K562 (cell line): ENCODE measurements around the gene DCLK2. TPM values are rescaled to one million over a fixed set of nuclear protein-coding genes. Genes with fewer than 3 reads are reported as not detected.

Experiments used
- ATAC-seq: fragments of 200-7000 bp; cut with Tn5 transposase; 3 replicates; pipeline ENCODE4 v1.9.1; 2020; ENCODE audit warnings: moderate library complexity
- BruUV-seq: library from RNA; stranded (reverse); fragments of 400-500 nt; replicated peaks from 2 replicates; lab custom pipeline; 2021; lab: Mats Ljungman, UMichigan
- CTCF ChIA-PET: fragments of 300-600 bp; formaldehyde crosslinking; extraction: SDS; loops from one replicate; lab custom pipeline; 2021; ENCODE audit warnings: low intra/inter-chr PET ratio; lab: Yijun Ruan, JAX
- POLR2A ChIA-PET: fragments of 300-600, 350-650 bp; sonication (Branson Sonifier 250); formaldehyde crosslinking; extraction: SDS; loops from one replicate; lab custom pipeline; 2021; ENCODE audit warnings: antibody characterized with exemption, inconsistent platforms; lab: Yijun Ruan, JAX
- DNase-seq, 4 experiments: peaks; one replicate each; pipeline versions ENCODE4 v3.0.0 to v3.0.0-alpha.2; 2011 to 2018; ENCODE audit warnings: low spot score in 3 of 4, mixed read lengths in 3 of 4; ENCODE audit errors: extremely low read depth in 1 of 4
- FAIRE-seq: peaks from 2 replicates; lab custom pipeline; 2011; peaks lifted over from hg19 to GRCh38; lab: Jason Lieb, UNC
- H2AFZ ChIP-seq: 2 replicates; pipeline ENCODE4 v1.6.0; 2011; ENCODE audit warnings: low read depth, low read length, control low read depth, inconsistent platforms
- H3K27ac ChIP-seq: fragments of 200-600 bp; 3 replicates; pipeline ENCODE4 v1.8.0; 2011; ENCODE audit warnings: low read depth, mild to moderate bottlenecking, control low read depth, inconsistent platforms, low read length, moderate library complexity, mixed read lengths; ENCODE audit errors: extremely low read depth
- H3K27me3 ChIP-seq, 2 experiments: fragments of 300-600 bp in 1 of 2; 2 replicates in 1 of 2; 3 replicates in 1 of 2; pipeline versions ENCODE4 v1.6.0 to v1.8.0; 2011; ENCODE audit warnings: inconsistent platforms in 2 of 2, low read length in 2 of 2, mild to moderate bottlenecking in 1 of 2, mixed read lengths in 1 of 2, moderate library complexity in 1 of 2; ENCODE audit not compliant: control insufficient read depth in 2 of 2, insufficient read depth in 2 of 2
- H3K36me3 ChIP-seq: fragments of 300-600 bp; 3 replicates; pipeline ENCODE4 v1.8.0; 2011; ENCODE audit warnings: mild to moderate bottlenecking, low read length, inconsistent platforms; ENCODE audit not compliant: control insufficient read depth, insufficient read depth
- H3K4me1 ChIP-seq, 2 experiments: fragments of 200-600 bp in 1 of 2; replicated peaks in 1 of 2; 2 replicates in 1 of 2; 3 replicates in 1 of 2; pipeline versions ENCODE4 v1.5.1 to v1.8.0; 2011; ENCODE audit warnings: inconsistent platforms in 2 of 2, low read length in 2 of 2, mild to moderate bottlenecking in 1 of 2, mixed read lengths in 1 of 2, moderate library complexity in 1 of 2; ENCODE audit not compliant: control insufficient read depth in 2 of 2, insufficient read depth in 2 of 2
- H3K4me2 ChIP-seq: 2 replicates; pipeline ENCODE4 v1.6.1; 2011; ENCODE audit warnings: low read length, control low read depth, inconsistent platforms, mixed read lengths; ENCODE audit not compliant: insufficient read depth
- H3K4me3 ChIP-seq: fragments of 200-600 bp; sonication (generic), shearing (Covaris generic); 2 replicates; pipeline ENCODE4 v1.5.1; 2016; ENCODE audit warnings: control low read depth, inconsistent platforms
- H3K79me2 ChIP-seq: fragments of 200-600 bp; 3 replicates; pipeline ENCODE4 v1.8.0; 2011; ENCODE audit warnings: low read length, inconsistent platforms; ENCODE audit not compliant: control insufficient read depth, insufficient read depth
- H3K9ac ChIP-seq, 2 experiments: 2 replicates each; pipeline versions ENCODE4 v1.6.0 to v1.6.1; 2011; ENCODE audit warnings: low read depth in 2 of 2, low read length in 2 of 2, control low read depth in 1 of 2, inconsistent platforms in 1 of 2, mild to moderate bottlenecking in 1 of 2, mixed read lengths in 1 of 2; ENCODE audit not compliant: insufficient read depth in 1 of 2
- H3K9me1 ChIP-seq: one replicate; pipeline ENCODE4 v1.6.0; 2011; ENCODE audit warnings: inconsistent platforms, mild to moderate bottlenecking, low read length, moderate library complexity; ENCODE audit not compliant: control insufficient read depth, insufficient read depth
- H3K9me3 ChIP-seq: replicated peaks from 2 replicates; pipeline ENCODE4 v1.5.1; 2011; ENCODE audit warnings: low read depth, low read length, inconsistent platforms; ENCODE audit not compliant: control insufficient read depth, insufficient read depth
- H4K20me1 ChIP-seq: replicated peaks from 2 replicates; pipeline ENCODE4 v1.6.1; 2011; ENCODE audit warnings: low read length, inconsistent platforms, mixed read lengths; ENCODE audit not compliant: control insufficient read depth, insufficient read depth
- ILF3 ChIP-seq: fragments of 450-650 bp; IDR thresholded peaks from 2 replicates; pipeline ENCODE4 v1.6.1; 2018; ENCODE audit warnings: antibody characterized with exemption, mild to moderate bottlenecking, moderate library complexity, borderline replicate concordance
- KAT7 ChIP-seq: sonication (generic); formaldehyde crosslinking; IDR thresholded peaks from 2 replicates; pipeline ENCODE4 v1.8.0; 2022; ENCODE audit warnings: missing genetic modification reagents, mild to moderate bottlenecking, borderline replicate concordance
- MAZ ChIP-seq, 2 experiments: fragments of 450-650 bp in 1 of 2; sonication (generic) in 1 of 2; formaldehyde crosslinking; IDR thresholded peaks in 1 of 2; conservative IDR thresholded peaks in 1 of 2; 2 replicates each; pipeline versions ENCODE4 v1.4.0 to v1.5.0; 2020; ENCODE audit warnings: mild to moderate bottlenecking in 1 of 2, missing genetic modification reagents in 1 of 2
- MEIS2 ChIP-seq: fragments of 450-650 bp; IDR thresholded peaks from 2 replicates; pipeline ENCODE4 v1.6.1; 2014; ENCODE audit warnings: mild to moderate bottlenecking; ENCODE audit not compliant: partially characterized antibody
- NR4A1 ChIP-seq, 2 experiments: fragments of 250-450 bp in 1 of 2; fragments of 450-650 bp in 1 of 2; sonication (Bioruptor Pico) in 1 of 2; IDR thresholded peaks; 2 replicates each; pipeline versions ENCODE4 v1.4.0 to v1.6.1; 2016 to 2020; ENCODE audit warnings: mild to moderate bottlenecking in 2 of 2, missing compliant biosample characterization in 1 of 2, missing genetic modification characterization in 1 of 2, moderate library complexity in 1 of 2
- PHTF2 ChIP-seq: fragments of 250-450 bp; sonication (Bioruptor Pico); IDR thresholded peaks from 2 replicates; pipeline ENCODE4 v1.5.0; 2021; ENCODE audit warnings: mild to moderate bottlenecking
- SAP30 ChIP-seq: fragments of 200-600 bp; sonication (generic); IDR thresholded peaks from 2 replicates; pipeline ENCODE4 v1.6.1; 2012; ENCODE audit warnings: borderline replicate concordance, low read depth, mild to moderate bottlenecking, moderate library complexity, low read length, control low read depth, inconsistent platforms; ENCODE audit not compliant: insufficient read depth, poor library complexity, severe bottlenecking
- YBX1 ChIP-seq: fragments of 450-650 bp; IDR thresholded peaks from 2 replicates; pipeline ENCODE4 v1.7.1; 2016; ENCODE audit warnings: mild to moderate bottlenecking
- ZEB2 ChIP-seq: fragments of 450-650 bp; IDR thresholded peaks from 2 replicates; pipeline ENCODE4 v1.6.1; 2016
- WGBS: fragments of 100-300 bp; shearing (Covaris generic); methylation state at CpG from one replicate; pipeline ENCODE4 v1.1.6; 2016; ENCODE audit warnings: low coverage, mixed read lengths; ENCODE audit not compliant: insufficient coverage; ENCODE audit errors: missing lambda C conversion rate; 5-methylcytosine and 5-hydroxymethylcytosine counted together
- in situ Hi-C: fragments of 300-500 bp; cut with MboI; formaldehyde crosslinking; loops from 4 replicates; pipeline ENCODE4 v1.15.0; 2018; ENCODE audit warnings: inconsistent platforms, mixed read lengths
- intact Hi-C: fragments of 100-400 bp; cut with micrococcal nuclease; formaldehyde crosslinking; loops from 2 replicates; pipeline ENCODE4 v1.14.2; 2022
- polyA plus RNA-seq, 8 experiments: library from polyadenylated mRNA; depleted of rRNA in 4 of 8; stranded (reverse) in 5 of 8; unstranded in 3 of 8; fragments of >200 nt; fragmentation: Nextera tagmentation in 2 of 8; fragmentation: Illumina TruSeq in 1 of 8; extraction: Ambion mirVana in 2 of 8; extraction: Trizol in 1 of 8; gene quantifications; 2 replicates each; pipeline versions ENCODE4 v1.2.1 to v1.2.3, GENCODE V29; 2011 to 2014; ENCODE audit warnings: inconsistent platforms in 1 of 8, missing spikeins in 1 of 8
- total RNA-seq, 7 experiments: library from RNA; depleted of rRNA in 6 of 7; stranded (reverse); fragments of >200 nt in 6 of 7; fragmentation: Illumina TruSeq in 2 of 7; extraction: Trizol in 2 of 7; gene quantifications; 2 replicates each; pipeline versions ENCODE4 v1.2.1 to v1.2.3, GENCODE V29; 2011 to 2021; ENCODE audit warnings: low replicate concordance in 1 of 7
- TF ChIP-seq, protein P1 (sequence below): fragments of 200-800 bp; sonication (Bioruptor generic); IDR thresholded peaks from 2 replicates; pipeline ENCODE4 v1.6.1; 2016; ENCODE audit warnings: missing genetic modification characterization, missing compliant biosample characterization
- TF ChIP-seq, protein P2 (sequence below): sonication (generic); formaldehyde crosslinking; IDR thresholded peaks from 2 replicates; pipeline ENCODE4 v1.8.0; 2022; ENCODE audit warnings: mild to moderate bottlenecking, missing genetic modification reagents, borderline replicate concordance
- TF ChIP-seq, protein P3 (sequence below): sonication (generic); formaldehyde crosslinking; IDR thresholded peaks from 2 replicates; pipeline ENCODE4 v1.4.0; 2020; ENCODE audit warnings: mild to moderate bottlenecking, missing genetic modification reagents

Gene DCLK2
- total and polyA plus RNA-seq, 9 of the 15 experiments (the other 6 are each of a cell fraction or from before 2014, with no cell fraction given): not detected

DNA sequence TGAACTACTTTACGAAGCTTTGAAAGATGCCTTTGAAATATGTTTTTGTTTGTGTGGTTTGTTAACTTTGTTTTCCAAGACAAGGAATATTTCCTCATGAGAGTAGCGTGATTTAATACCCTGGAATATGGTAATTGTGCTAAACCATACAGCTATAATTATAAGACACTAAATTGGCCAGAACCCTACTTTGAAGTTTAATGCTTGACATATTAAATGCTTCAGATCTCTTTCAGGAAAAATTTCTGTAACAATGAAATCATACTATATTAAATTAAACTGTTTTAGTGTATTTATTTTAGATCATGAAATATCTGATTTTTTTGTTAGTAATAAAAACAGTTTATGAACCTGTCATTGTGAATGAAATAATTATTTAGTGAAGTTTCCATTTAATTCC, 63.5 kb downstream of the DCLK2 start:
- DNase-seq (no peak), ATAC-seq (no peak), FAIRE-seq (no peak)
- no peak overlapping the region for H2AFZ ChIP-seq
- no TSS peak for BruUV-seq
- no peaks in the 10 kb centered on the region for H3K9me1 ChIP-seq
- ChIA-PET POLR2A (interaction anchor here (1.1 kb wide), 1 partner anchor 9 kb away, joined by 3 read pairs; no protein-coding TSS in a partner anchor), CTCF (no interaction called here)
- no peak overlapping the region for H3K4me3 ChIP-seq
- H3K4me1 ChIP-seq: no peaks in the 10 kb centered on the region
- in situ Hi-C loops (no loop called here), intact Hi-C loops (no loop called here)
- WGBS: 0% methylated on average over 2 of the region's 2 CpGs
- H3K4me2 ChIP-seq: no peak overlapping the region
- no peaks in the 10 kb centered on the region for H4K20me1 ChIP-seq
- H3K9me3 ChIP-seq: no peaks in the 10 kb centered on the region
- H3K9ac ChIP-seq: no peak overlapping the region
- no peaks in the 10 kb centered on the region for H3K79me2 ChIP-seq
- no peaks in the 10 kb centered on the region for H3K36me3 ChIP-seq
- H3K27ac ChIP-seq: no peak overlapping the region
- H3K27me3 ChIP-seq: no peaks in the 10 kb centered on the region
- TF ChIP-seq PHTF2 (CRISPR knock-in tag): no peak
- TF ChIP-seq NR4A1 (CRISPR knock-in tag; IDR thresholded peaks at IDR 0.05): no peak
- no peak for TF ChIP-seq NR4A1 (tag; IDR thresholded peaks at IDR 0.05)
- TF ChIP-seq KAT7 (CRISPR knock-in tag): no peak
- TF ChIP-seq SAP30: no peak
- TF ChIP-seq, protein P1, sequence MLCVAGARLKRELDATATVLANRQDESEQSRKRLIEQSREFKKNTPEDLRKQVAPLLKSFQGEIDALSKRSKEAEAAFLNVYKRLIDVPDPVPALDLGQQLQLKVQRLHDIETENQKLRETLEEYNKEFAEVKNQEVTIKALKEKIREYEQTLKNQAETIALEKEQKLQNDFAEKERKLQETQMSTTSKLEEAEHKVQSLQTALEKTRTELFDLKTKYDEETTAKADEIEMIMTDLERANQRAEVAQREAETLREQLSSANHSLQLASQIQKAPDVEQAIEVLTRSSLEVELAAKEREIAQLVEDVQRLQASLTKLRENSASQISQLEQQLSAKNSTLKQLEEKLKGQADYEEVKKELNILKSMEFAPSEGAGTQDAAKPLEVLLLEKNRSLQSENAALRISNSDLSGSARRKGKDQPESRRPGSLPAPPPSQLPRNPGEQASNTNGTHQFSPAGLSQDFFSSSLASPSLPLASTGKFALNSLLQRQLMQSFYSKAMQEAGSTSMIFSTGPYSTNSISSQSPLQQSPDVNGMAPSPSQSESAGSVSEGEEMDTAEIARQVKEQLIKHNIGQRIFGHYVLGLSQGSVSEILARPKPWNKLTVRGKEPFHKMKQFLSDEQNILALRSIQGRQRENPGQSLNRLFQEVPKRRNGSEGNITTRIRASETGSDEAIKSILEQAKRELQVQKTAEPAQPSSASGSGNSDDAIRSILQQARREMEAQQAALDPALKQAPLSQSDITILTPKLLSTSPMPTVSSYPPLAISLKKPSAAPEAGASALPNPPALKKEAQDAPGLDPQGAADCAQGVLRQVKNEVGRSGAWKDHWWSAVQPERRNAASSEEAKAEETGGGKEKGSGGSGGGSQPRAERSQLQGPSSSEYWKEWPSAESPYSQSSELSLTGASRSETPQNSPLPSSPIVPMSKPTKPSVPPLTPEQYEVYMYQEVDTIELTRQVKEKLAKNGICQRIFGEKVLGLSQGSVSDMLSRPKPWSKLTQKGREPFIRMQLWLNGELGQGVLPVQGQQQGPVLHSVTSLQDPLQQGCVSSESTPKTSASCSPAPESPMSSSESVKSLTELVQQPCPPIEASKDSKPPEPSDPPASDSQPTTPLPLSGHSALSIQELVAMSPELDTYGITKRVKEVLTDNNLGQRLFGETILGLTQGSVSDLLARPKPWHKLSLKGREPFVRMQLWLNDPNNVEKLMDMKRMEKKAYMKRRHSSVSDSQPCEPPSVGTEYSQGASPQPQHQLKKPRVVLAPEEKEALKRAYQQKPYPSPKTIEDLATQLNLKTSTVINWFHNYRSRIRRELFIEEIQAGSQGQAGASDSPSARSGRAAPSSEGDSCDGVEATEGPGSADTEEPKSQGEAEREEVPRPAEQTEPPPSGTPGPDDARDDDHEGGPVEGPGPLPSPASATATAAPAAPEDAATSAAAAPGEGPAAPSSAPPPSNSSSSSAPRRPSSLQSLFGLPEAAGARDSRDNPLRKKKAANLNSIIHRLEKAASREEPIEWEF (CRISPR knock-in tag): no peak
- TF ChIP-seq, protein P2, sequence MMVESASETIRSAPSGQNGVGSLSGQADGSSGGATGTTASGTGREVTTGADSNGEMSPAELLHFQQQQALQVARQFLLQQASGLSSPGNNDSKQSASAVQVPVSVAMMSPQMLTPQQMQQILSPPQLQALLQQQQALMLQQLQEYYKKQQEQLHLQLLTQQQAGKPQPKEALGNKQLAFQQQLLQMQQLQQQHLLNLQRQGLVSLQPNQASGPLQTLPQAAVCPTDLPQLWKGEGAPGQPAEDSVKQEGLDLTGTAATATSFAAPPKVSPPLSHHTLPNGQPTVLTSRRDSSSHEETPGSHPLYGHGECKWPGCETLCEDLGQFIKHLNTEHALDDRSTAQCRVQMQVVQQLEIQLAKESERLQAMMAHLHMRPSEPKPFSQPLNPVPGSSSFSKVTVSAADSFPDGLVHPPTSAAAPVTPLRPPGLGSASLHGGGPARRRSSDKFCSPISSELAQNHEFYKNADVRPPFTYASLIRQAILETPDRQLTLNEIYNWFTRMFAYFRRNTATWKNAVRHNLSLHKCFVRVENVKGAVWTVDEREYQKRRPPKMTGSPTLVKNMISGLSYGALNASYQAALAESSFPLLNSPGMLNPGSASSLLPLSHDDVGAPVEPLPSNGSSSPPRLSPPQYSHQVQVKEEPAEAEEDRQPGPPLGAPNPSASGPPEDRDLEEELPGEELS (CRISPR knock-in tag): no peak
- TF ChIP-seq MAZ (CRISPR knock-in tag; conservative IDR thresholded peaks at IDR 0.05 in 1 of 2, IDR thresholded peaks at IDR 0.05 in 1 of 2): no peak
- TF ChIP-seq YBX1: no peak
- TF ChIP-seq MEIS2: no peak
- TF ChIP-seq ZEB2: no peak
- TF ChIP-seq, protein P3, sequence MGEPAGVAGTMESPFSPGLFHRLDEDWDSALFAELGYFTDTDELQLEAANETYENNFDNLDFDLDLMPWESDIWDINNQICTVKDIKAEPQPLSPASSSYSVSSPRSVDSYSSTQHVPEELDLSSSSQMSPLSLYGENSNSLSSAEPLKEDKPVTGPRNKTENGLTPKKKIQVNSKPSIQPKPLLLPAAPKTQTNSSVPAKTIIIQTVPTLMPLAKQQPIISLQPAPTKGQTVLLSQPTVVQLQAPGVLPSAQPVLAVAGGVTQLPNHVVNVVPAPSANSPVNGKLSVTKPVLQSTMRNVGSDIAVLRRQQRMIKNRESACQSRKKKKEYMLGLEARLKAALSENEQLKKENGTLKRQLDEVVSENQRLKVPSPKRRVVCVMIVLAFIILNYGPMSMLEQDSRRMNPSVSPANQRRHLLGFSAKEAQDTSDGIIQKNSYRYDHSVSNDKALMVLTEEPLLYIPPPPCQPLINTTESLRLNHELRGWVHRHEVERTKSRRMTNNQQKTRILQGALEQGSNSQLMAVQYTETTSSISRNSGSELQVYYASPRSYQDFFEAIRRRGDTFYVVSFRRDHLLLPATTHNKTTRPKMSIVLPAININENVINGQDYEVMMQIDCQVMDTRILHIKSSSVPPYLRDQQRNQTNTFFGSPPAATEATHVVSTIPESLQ (CRISPR knock-in tag): no peak
- TF ChIP-seq ILF3: no peak
